Left ventricle myocardium inferior (tissue), 1 donor: ENCODE measurements around the gene SYNDIG1. TPM values are rescaled to one million over a fixed set of nuclear protein-coding genes. Genes with fewer than 3 reads are reported as not detected.

ENCODE experiments used
- DNase-seq: peaks from one replicate; pipeline ENCODE4 v3.0.0-alpha.2; 2020
- H3K27ac ChIP-seq: fragments of 200-600 bp; replicated peaks from 2 replicates; pipeline ENCODE4 v1.8.0; 2021
- H3K27me3 ChIP-seq: fragments of 200-600 bp; 2 replicates; pipeline ENCODE4 v1.8.0; 2021; ENCODE audit warnings: low read depth
- H3K36me3 ChIP-seq: fragments of 200-600 bp; 2 replicates; pipeline ENCODE4 v1.8.0; 2021
- H3K4me1 ChIP-seq: fragments of 200-600 bp; 2 replicates; pipeline ENCODE4 v1.8.0; 2021
- H3K4me3 ChIP-seq: fragments of 200-600 bp; 2 replicates; pipeline ENCODE4 v1.8.0; 2021; ENCODE audit warnings: mild to moderate bottlenecking, moderate library complexity
- H3K9me3 ChIP-seq: fragments of 200-600 bp; replicated peaks from 2 replicates; pipeline ENCODE4 v1.8.0; 2021
- CTCF ChIP-seq: fragments of 200-600 bp; IDR thresholded peaks from 2 replicates; pipeline ENCODE4 v1.8.0; 2021; ENCODE audit warnings: antibody characterized with exemption, mild to moderate bottlenecking, borderline replicate concordance
- intact Hi-C: fragments of 100-400 bp; cut with micrococcal nuclease; formaldehyde crosslinking; loops from one replicate; pipeline ENCODE4 v1.11.0; 2022
- total RNA-seq: library from RNA; stranded (reverse); fragmentation: NEBNext Ultra II Directional; extraction: Animal tissue kit (Norgen Biotek cat#: 25700); gene quantifications from one replicate; pipeline ENCODE4 v1.2.1, GENCODE V29; 2021
- donor health status: DM: no; HTN: yes; CAD: no; lungs with severe emphysema.

The SYNDIG1 gene
- total RNA-seq, 1 donor from 2014 or later, result 21.4 TPM

DNA sequence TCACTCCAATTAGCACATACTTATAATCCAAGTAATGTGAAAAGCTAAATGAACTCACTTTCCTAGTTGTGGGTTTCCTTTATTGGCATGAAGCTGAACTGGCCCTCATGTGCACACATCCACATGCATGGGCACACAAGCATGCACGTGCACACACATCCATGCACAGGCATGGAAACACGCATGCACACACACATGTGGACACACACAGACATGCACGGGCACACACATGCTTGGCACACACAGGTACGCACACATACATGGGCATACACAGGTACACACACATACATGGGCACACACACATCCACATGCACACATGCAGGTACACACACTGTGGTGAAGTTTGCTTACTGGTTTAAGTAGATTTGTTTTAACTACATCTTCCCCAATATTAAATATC is 23.8 kb downstream of the SYNDIG1 start:
- H3K36me3 ChIP-seq, result no peaks in the 10 kb centered on the region
- no peak for TF ChIP-seq CTCF
- H3K4me1 ChIP-seq, result peaks cover 35% of the 10 kb centered on the region
- H3K9me3 ChIP-seq, result no peaks in the 10 kb centered on the region
- H3K27ac ChIP-seq, result no peak overlapping the region
- DNase-seq, result no peak
- H3K4me3 ChIP-seq, result no peak overlapping the region
- H3K27me3 ChIP-seq, result no peaks in the 10 kb centered on the region
- intact Hi-C loops, result no loop called here

GRCh38 chr20:24493661-24494459 is 24.4 kb downstream of the SYNDIG1 start:
- peaks cover 39% of the 10 kb centered on the region for H3K4me1 ChIP-seq
- no peaks in the 10 kb centered on the region for H3K9me3 ChIP-seq
- no peak overlapping the region for H3K4me3 ChIP-seq
- intact Hi-C loops, result no loop called here
- DNase-seq, result no peak
- H3K27ac ChIP-seq, result no peak overlapping the region
- no peaks in the 10 kb centered on the region for H3K27me3 ChIP-seq
- no peaks in the 10 kb centered on the region for H3K36me3 ChIP-seq
- TF ChIP-seq CTCF, result no peak

DNA sequence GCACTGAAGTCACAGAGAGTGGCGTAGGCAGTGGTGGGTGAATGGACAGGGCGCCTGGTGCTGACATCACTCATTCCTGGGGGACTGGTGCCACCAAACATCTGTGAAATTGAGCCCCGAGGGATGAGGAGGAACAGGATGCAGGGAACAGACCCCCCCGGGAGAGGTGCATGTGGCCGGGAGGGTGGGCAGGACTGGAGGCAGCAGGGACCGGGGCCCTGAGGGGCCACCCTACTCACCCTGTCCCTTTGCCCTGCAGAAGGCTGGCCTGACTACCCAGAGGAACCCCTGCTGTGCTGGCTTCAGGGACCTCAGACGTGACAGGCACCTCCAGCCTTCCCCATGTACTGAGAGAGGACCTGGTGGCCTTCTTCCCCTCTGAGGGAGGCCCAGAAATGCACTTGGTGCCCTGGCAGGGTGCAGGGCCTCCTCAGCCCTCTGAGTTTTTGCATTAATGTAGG is 25.1 kb downstream of the SYNDIG1 start:
- Histone ChIP-seq H3K9me3 (no peaks in the 10 kb centered on the region), H3K4me1 (peaks cover 37% of the 10 kb centered on the region), H3K27me3 (no peaks in the 10 kb centered on the region), H3K4me3 (no peak overlapping the region), H3K27ac (no peak overlapping the region), H3K36me3 (no peaks in the 10 kb centered on the region)
- no peak for DNase-seq
- intact Hi-C loops, result no loop called here
- TF ChIP-seq CTCF, result no peak

DNA sequence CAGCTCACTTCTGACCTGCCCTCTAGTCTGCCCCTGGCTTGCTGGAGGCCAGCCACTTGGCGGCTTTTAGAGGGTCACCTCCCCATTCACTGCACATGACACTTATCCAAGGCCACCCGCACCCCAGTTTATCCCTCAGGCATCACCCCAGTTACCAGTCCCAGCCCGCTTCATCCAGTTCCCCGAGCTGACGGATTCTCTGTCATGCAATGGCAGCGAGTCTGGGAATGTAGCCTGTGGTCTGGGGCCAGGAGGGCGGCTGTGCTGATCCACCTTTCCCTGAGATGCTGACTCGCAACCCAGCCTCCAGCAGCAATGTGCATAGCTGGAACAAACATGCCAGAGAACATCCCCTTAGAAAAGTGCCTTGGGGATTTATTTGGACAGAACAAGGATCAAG is 25.8 kb downstream of the SYNDIG1 start:
- Histone ChIP-seq H3K4me1 (peaks cover 29% of the 10 kb centered on the region), H3K9me3 (no peaks in the 10 kb centered on the region), H3K36me3 (no peaks in the 10 kb centered on the region), H3K4me3 (no peak overlapping the region), H3K27ac (no peak overlapping the region), H3K27me3 (no peaks in the 10 kb centered on the region)
- TF ChIP-seq CTCF, result no peak
- DNase-seq, result no peak
- intact Hi-C loops, result no loop called here

DNA sequence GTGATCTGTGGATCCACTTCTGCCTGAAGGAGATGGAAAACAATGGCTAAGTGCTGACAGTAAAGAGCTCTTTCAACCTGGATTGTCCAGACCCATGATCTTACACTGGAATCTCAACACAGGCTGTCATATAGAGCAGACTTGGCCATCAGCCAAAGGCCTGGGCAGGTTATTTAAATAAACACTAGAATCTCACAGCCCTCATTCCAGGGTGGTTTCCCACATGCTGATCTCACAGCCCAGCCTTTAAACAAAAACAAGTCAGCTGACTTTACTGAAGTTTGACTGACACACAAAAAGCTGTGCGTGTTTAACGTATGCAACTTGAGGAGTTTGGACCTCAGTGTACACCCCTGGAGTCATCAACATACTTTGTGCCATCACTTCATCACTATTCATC is 28.4 kb downstream of the SYNDIG1 start:
- Histone ChIP-seq H3K27ac (no peak overlapping the region), H3K27me3 (no peaks in the 10 kb centered on the region), H3K4me3 (no peak overlapping the region), H3K4me1 (peaks cover 34% of the 10 kb centered on the region), H3K9me3 (no peaks in the 10 kb centered on the region), H3K36me3 (no peaks in the 10 kb centered on the region)
- DNase-seq, result no peak
- no peak for TF ChIP-seq CTCF
- intact Hi-C loops, result no loop called here
